ENCODE measurements around the gene ARL14EPL.

Gene ARL14EPL

DNA sequence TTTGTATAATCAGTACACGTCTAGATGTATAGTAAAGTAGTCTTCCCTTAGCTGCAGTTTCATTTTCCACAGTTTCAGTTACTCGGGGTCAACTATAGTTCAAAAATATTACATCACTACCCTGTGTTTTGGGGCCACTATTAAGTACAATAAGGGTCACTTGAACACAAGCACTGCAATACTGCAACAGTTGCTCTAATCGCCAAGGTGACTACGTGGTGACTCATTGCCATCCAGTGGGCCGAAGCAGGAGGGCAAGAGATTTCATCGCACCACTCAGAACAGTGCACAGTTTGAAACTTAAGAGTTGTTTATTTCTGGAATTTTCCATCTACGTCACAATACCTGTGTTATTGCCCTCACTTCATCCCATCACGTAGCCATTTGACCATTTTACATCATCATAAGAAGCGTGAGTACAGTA is at the start of gene ARL14EPL:
Gene ARL14EPL, plus strand, starts transcription at position 379 of the 424 bp plus-strand sequence. CDS start 18,994 bp downstream, outside the sequence.
- no peak for DNase-seq

DNA sequence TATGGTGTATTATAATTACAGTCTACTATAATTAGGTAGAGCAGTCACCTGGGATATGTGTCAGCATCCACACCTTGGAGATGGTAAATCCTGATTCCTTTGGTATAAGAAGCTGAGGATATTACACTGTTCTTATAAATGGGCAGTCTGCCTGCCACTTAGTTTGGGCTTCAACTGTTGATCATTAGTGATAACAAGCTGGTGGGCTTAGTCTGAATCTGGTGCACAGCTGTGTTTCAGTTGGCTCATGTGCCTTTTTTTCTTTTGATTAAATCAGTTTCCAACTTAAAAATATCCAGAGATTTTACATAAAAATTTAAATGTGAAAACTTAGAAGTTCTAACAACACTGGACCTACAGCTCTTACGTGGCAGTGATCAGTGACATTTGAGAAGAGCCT is 48.8 kb upstream of the ARL14EPL start:
- DNase-seq, result no peak

DNA sequence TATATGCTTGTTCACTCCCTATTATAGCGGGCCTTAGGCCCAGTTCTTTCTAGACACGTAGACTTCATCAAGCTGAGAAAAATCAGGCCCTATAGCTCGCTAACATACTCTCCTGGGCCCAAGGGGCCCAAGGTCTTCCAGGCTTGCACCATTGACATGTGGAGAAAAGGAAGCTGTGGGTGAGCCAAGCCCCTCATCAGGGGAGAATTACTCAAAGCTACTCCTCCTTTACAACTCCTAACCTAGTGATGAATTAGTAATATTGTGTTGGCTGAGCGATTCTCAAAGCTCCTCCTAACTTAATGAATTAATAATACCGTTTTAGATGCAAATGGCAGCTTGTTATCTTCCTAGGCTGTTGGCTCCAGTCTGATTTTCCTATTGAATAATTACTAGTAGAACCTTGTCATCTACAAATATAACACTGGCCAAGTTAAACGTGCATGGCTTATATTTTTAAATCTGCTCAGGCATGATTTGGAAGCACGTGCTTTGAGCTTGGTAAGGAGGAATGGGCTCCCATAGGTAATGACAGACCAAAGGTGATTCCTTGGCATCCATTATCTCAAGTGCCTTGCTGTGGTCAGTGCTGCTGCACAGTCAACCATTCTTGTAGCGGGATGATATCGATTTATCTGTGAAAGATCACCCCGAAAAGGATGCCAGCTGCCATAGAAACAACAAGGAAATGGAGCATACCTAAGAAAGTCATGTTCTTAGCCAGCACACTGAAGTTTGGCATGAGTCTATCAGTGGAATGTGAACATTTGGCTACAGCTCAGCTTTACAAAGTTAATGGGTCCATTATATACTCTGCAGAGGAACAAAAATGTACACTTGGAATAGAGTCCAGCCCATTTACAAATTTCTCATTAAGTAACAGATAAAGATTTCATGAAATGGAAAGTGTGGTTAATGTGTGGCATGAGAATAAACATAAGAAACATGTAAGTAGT is 46.2 kb upstream of the ARL14EPL start:
- no peak for DNase-seq

DNA sequence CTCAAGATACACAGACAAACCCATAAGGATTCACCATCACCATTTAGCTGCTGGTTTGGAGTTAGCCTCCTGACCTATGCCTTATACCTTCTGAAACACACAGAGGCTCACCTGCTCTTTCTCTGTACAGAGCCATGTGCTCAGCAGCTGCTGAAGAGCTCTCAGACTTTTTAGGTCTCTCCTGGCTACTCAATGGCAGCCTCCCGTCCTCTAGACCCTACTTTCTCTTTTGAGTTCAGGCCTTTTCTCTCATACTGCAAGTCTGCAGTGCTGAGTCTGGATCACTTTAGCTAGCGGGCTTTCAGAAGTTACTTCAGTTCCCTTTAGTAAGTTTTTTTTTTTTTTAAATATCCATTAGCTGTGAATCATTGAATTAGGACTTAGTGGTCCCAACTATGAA is 44.3 kb upstream of the ARL14EPL start:
- no peak for DNase-seq

DNA sequence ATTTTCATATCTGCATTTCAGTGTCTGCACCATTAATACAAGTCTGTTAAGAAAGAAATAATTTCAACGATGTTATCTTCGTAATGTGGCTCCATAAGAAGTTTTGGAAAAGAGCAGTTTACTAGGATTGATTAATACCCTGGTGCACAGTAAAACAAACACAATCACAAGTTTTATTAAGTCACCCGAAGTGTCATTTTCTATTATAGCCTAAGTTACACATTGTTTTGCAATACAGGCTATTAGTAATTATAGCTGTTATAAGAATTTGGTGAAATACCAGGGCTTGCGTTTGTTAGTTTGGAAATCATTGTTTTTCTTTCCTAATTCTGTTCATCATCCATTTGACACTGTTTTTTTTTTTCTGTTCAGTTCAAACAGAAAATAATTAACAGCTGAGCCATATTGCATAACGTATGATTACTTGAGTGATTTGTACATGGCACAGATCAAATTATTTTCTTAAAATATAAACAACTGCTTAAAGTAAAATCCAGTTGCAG is 39.4 kb upstream of the ARL14EPL start:
- no peak for DNase-seq

DNA sequence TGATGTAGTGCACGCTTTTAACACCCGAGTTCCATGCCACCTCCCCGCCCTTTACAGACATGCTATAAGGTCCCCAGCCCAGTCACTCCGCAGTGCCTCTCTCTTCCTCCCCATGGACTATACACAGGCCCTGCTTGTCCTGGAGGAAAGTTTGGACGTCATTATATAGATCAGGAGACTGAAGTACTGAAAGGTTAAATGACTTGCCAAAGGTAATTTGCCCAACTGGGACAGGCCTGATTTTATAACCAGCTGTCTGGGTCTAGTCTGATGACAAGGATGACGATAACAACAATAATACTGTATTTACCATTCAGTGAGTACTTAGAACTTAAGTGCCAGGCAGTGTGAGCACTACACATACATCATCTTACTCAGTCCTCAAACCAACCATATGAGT is 36.9 kb upstream of the ARL14EPL start:
- DNase-seq, result no peak

DNA sequence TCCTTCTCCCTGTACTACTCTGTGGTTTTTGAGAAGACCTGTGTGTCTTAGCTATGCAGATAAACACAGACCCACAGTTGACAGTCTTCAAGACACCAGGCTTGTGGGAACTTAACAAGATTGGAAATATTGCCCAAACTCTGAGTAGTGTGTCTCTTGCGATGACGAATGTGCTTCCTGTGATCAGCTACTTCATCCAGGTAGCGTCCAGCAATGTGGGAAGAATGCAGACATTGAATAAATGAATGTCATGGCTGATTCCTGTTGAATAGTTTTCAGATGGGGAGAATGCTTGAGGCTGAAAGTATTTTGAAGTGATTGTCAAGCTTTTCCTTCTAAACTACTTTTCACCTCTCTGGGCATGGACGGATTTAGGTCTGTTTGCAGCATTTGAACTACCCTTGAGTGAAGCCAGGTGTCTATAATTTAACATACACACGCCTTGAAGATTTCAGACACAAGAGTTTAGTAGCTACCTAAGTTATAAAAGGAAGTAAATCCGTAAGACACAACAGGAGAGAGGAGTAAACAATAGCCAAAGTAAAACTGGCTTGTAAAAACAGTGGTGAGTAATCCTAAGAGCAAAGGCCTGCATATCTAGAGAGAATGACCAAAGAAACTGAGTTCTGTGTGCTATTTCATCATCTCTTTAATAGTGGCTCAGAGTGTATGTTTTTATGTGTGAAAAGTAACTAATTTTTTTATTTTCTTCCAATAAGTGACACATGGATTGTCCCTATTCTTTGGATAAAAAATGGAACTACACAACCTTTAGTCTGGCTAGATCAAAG is 30.0 kb upstream of the ARL14EPL start:
- DNase-seq, result no peak

DNA sequence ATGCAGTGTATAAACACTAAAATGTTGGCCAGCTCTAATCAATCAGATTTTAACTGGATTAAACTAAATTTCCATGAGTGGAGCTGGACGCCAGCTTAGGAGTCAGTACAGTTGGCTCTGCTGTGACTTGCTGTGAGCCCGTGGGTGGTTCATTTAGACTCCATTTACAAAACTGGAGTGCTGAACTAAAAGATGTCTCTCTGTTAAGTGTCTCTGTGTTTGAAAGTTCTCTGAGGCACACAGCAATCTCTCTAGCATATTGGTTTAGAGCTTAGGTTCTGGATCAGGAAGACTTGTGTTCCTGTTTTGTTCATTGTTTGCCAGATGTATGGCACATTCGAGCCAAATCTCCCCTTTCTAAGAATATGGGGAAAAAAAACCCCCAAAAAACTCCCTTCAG is 28.0 kb upstream of the ARL14EPL start:
- DNase-seq, result no peak

DNA sequence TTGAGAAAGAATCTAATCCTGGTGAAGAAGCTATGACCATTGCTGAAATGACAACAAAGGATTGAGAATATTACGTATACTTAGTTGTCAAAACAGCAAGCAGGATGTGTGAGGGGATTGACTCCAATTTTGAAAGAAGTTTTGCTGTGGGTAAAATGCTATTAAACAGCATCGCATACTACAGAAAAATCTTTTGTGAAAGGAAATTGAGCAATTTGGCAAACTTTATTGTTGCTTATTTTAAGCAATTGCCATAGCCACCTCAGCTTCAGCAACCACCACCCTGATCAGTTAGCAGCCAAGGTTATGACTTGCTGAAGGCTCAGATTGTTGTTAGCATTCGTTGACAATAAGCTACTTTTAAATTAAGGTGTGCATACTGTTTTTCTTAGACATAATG is 22.5 kb upstream of the ARL14EPL start:
- DNase-seq, result no peak

DNA sequence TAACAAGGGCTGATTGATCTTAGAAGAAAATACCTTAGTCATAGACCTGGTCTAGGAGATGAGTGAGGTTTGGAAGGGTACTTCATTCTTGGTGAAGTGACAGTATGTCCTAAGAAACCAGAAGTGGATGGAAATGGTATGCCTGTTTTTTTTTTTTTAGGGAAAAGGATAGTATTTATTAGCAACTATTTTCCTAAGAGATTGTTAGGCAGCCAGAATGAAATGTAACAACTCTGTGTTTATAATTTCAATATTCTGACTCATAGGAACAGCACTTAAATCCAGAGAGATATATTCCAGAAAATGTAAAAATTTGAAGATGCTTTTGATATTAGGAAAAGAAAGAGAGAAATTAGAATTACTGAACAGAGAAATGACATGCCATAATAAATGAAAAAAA is 21.2 kb upstream of the ARL14EPL start:
- no peak for DNase-seq

DNA sequence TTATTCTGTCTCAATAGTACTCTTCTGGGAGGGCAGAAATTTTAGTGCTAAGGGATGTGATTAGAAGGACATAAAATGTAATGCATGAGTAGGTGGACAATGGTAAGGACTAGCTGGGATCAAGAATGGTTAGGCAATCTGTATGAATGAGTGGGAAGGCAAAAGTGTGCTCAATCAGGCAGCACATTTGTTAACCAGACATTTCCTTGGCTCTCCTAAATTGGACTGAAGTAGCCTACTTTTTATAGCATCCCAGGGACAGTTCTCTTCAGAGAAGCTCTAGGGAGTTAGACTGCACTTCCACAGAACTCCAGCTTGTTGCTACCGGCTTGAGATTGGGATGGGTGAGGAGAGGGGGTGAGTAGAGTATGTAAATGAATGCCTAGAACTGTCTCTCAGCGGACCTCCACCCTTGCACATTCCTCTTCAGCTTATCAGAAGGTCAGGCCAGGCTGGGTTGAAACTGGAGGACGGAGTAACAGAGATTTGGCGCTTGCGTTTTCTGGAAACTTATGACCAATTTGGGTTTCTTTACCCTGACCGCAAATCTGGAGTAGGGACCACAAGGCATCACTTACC is 19.0 kb upstream of the ARL14EPL start:
- DNase-seq, result no peak

DNA sequence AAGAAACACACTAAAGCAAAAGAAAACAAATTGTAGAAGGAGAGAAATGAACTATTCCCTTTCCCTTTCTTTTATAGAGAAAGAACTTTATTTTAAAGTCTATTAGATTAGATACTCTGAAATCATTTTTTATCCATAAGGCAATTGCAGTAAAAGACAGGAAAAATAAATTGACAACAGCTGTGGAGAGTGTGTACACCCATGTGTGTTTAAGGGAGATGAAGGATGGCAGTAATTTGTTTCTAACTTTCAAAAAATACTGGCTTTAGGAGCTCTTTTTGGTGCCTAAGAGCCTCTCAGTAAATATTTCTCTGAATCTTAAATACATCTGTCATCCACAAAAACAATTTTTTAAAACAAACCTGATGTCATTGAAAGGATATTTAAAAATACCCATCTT is 18.3 kb upstream of the ARL14EPL start:
- no peak for DNase-seq

DNA sequence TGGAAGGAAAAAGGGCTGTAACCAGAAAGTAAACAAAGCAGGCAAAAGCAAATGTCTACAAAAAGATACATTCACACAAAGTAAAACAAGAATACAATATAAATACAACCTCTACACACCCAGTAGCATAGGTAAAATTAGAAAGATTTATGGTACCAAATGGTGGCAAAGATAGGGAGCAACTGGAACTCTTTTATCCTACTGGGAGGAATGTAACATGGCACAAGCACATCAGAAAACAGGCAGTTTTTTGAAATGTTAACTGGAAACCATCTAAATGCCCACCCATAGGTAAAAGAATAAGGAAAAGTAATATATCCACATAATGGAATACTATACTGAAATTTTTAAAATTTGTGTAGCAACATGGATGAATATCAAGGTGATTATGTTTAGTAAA is 8.7 kb upstream of the ARL14EPL start:
- DNase-seq, result no peak

DNA sequence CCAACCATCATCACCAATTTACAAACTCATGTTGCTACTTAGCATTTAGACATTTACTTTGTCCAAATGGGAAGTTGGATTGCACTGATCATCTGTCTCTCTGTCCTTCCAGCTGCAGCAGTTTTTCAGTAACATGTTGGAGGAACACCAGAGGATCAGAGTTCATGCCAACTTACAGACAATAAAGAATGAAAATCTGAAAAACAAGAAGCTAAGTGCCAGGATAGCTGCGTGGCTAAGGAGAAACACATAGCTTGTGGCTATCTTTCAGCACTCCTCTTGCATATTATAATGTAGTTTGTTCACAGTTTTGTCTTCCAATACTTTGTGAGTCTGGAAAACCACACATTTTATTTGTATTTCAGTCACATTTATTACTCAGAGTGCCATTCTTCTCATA is 6.4 kb upstream of the ARL14EPL start:
- DNase-seq, result no peak

DNA sequence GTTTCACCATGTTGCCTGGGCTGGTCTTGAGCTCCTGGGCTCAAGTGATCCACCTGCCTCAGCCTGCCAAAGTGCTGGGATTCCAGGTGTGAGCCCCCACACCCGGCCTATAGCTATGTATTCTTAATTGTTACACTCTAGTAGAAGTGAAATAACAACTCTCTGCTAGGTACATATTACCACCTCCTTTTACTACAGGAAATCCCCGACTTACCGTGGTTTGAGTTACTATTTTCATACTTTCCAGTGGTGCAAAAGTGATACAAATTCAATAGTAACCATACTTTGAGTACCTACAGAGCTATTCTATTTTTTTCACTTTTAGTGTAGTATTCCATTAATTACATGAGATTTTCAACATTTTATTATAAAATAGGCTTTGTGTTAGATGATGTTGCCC is 719 bp downstream of the ARL14EPL start:
- no peak for DNase-seq

DNA sequence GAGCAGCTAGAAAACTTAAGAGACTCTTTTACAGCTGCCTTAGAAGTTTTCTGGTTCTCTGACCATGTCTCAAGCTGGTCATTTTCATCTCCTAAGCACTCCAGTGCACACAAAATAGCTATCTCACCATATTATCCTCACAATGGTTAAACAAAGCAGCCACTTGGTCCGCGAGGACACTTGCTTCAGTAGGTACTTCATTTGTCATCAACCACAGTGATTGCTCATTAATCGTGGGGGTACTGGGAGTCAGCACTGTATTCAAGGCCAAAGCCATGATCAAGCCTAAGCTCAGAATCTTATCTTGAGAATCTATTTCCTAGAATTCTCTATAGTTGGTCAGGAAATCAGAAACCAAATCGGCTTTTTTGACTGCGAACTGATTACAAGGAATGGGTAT is 2.9 kb downstream of the ARL14EPL start:
- DNase-seq, result no peak

DNA sequence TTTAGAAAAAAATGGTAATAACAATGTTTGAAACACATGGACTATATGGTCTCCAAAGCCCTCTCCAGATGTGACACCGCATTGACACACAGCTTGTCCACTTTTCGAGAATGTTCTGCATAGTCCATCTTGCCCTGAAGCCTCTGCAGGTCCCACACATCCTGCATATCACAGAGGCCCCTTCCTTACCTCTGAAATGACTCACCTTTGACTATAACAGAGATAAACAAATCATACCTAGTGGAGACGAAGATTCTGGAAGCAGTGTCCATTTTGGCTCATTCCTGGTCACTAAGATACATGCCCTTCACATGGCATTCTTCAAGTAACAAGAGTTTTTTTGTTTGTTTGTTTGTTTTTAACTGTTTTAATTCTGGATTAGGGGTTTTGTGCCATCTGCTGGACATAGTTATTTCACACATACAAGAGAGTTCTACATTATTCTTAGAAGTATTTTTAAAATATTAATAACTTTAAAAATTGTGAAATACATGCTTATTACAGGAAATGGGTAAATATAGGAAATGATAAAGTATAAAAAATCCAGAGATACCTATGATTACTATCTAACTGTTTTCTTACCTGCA is 5.1 kb downstream of the ARL14EPL start:
- no peak for DNase-seq

DNA sequence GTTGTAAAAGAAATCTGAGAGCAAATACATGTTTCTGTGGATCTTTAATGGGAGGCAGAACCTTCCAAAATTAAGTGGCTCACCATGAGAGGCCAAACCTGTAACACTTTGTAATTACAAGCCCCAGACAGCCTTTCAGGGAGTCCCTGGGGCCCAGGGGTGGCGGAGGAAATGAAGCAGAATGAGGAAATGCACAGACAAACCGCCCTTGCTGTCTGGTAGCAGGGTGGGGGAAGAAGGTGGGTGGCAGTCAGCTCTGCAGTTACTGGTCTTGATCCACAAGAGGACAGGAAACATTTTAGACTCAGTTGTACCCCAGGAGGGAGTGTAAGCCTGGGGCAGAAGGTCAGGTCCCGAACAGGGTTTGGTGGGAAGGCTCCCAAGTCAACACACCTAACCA is 6.5 kb downstream of the ARL14EPL start:
- DNase-seq, result no peak

DNA sequence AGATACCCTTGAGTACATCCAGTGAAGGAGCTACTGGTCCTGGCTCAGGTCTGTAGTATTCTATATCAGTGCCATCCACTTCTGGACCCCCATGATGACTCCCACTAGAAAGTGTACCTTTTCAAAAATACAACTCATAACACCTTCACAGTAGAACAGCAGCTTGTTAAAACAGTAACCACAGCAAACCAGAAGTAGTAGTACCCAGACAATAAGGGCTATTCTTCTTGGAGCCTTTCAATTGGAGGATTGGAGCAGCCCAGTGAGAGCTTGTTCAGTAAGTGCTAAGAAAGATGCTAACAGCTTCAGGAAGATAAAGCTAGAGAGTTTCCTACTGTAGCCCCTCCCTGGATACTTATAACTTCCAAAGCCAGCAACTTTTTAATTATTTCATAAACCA is 10.1 kb downstream of the ARL14EPL start:
- DNase-seq, result no peak

DNA sequence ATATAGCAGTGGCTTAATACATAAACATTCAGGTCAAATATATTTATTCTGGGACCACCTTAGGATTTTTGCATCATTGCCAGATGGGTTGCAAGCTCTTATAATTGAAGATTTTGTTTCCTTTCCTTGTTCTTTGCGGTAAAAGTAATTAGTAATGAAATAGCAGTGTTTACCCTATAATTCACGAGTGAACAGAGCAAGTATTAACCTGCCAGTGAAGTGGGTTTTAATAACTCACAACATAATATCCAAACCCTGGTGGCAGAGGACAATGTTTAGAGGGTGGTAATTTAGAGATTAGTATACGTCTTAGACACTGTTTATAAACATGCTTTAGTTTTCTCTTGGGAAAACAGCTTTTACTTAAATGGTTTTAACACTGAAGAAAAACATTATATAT is 11.8 kb downstream of the ARL14EPL start:
- no peak for DNase-seq

DNA sequence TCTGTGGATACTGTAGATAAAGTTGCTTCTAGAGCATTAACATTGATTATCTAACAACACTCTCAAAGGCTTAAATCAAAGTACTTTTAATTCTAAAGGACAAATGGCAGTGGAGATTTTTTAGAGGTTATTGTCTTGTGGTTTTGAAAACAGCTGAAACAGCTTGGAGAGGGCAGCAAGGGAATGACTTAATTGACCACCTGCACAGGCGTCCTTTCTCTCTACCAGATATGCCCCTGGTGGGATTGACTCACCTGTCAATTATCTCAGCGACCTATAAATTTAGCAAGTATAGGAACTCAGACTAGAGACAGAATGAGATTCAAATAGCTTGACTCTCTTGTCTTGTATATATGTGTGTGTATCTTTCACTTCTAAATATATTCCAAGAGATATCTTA is 13.5 kb downstream of the ARL14EPL start:
- DNase-seq, result no peak

DNA sequence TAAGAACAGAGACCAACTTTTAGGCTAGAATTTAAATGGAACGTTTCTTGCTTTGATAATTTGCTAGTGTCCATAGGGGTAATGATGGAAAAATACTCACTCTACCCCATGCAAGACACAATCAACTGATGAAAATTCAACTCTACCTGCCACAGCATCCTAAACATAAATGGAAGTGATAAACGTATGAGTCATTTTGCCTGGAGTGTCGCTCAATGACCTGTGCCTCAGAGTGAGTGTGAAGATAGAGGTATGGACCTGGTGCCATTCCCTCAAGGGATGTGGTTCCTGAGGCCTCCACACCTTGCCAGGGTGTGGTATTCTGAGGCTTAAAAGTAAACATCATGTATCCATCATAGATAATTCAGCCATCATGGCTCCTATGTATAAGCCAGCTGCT is 14.0 kb downstream of the ARL14EPL start:
- DNase-seq, result no peak

DNA sequence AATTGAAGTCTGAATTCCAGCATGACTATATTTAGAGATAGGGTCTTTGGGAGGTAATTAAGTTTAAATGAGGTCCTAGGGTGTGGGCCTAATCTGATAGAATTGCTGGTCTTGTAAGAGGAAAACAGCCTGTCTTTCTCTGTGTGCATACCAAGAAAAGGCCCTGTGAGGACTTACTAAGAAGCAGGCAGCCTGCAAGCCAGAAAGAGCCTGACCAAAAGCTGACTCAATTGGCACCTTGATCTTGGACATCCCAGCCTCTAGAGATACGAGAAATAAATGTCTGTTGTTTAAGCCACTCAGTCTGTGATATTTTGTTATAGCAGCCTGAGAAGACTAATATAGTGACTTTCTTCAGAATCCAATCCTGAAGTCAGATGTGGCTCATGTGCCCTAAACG is 14.6 kb downstream of the ARL14EPL start:
- DNase-seq, result no peak
